Measurements from ENCODE around the gene BICRAL.
A peak's percentile ranks its signal among the peaks of the same experiment; 100 is the strongest.
"Not testable (repeated sequence)": the region's sequence is repeated elsewhere in the genome, so short reads cannot be mapped to it uniquely, and the experiment has no call there.

BICRAL gene, protein sequence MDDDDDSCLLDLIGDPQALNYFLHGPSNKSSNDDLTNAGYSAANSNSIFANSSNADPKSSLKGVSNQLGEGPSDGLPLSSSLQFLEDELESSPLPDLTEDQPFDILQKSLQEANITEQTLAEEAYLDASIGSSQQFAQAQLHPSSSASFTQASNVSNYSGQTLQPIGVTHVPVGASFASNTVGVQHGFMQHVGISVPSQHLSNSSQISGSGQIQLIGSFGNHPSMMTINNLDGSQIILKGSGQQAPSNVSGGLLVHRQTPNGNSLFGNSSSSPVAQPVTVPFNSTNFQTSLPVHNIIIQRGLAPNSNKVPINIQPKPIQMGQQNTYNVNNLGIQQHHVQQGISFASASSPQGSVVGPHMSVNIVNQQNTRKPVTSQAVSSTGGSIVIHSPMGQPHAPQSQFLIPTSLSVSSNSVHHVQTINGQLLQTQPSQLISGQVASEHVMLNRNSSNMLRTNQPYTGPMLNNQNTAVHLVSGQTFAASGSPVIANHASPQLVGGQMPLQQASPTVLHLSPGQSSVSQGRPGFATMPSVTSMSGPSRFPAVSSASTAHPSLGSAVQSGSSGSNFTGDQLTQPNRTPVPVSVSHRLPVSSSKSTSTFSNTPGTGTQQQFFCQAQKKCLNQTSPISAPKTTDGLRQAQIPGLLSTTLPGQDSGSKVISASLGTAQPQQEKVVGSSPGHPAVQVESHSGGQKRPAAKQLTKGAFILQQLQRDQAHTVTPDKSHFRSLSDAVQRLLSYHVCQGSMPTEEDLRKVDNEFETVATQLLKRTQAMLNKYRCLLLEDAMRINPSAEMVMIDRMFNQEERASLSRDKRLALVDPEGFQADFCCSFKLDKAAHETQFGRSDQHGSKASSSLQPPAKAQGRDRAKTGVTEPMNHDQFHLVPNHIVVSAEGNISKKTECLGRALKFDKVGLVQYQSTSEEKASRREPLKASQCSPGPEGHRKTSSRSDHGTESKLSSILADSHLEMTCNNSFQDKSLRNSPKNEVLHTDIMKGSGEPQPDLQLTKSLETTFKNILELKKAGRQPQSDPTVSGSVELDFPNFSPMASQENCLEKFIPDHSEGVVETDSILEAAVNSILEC

DNA sequence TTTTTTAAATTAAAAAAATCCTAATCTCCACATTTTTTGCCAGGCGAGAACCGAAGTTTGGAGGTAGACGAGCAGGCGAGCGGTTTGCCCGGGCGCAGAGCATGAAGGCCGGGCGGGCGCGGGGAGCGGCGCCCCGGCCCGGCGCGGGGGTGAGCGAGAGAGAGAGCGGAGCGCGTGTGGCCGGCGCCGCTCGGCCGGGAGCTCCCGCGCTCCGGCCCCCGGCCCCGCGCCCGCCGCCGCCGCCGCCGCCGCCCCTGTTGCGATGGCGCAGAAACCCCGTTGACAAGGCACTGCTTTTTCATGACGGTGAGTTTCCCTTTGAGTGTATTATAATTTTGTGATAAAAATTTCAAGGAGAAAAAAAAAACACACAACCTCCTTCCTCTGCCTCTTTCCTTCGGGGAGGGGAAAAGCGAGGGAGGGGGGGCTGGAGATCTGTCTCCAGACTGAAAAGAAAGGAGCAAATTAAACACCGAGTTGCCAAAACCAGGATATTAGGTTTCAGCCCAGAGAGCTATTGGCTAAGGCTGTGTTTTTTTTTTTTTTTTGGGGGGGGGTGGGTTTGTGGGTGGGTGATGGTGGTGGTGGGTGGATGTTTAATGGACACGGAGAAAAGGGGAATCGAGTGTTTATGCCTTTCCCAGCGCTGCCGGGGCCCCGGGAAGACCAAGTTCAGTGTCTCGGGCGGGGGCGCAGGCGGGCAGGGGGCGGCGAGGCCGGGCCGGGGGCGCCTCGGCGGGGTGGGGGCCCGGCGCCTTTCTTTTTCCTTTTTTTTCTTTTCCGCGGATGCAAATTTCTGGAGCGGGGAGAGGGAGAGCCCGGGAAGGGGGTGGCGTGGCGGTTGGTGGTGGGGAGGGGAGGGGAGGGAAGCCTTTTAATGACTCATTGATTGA is at the start of gene BICRAL:
Gene BICRAL, plus strand, starts transcription at position 257 of the 893 bp plus-strand sequence. CDS start 39,971 bp downstream, outside the sequence.
- peak; percentile 36 to 50 for DNase-seq (ENCODE audit: low read depth in 2 of 2, low spot score in 1 of 2)

DNA sequence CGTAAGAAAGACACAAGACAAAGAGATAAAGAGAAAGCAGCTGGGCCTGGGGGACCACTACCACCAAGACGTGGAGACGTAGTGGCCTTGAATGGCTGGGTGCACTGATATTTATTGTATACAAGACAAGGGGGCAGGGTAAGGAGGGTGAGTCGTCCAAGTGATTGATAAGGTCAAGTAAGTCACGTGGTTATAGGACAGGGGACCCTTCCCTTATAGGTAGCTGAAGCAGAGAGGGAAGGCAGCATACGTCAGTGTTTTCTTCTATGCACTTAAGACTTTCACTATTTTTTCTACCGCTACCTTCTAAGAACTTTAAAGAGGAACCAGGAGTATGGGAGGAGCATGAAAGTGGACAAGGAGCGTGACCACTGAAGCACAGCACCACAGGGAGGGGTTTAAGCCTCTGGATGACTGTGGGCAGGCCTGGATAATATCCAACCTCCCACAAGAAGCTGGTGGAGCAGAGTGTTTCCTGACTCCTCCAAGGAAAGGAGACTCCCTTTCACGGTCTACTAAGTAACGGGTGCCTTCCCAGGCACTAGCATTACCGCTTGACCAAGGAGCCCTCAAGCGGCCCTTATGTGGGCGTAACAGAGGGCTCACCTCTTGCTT is 47.9 kb upstream of the BICRAL start:
- DNase-seq (ENCODE audit: low read depth in 2 of 2, low spot score in 1 of 2) = not testable (repeated sequence)

DNA sequence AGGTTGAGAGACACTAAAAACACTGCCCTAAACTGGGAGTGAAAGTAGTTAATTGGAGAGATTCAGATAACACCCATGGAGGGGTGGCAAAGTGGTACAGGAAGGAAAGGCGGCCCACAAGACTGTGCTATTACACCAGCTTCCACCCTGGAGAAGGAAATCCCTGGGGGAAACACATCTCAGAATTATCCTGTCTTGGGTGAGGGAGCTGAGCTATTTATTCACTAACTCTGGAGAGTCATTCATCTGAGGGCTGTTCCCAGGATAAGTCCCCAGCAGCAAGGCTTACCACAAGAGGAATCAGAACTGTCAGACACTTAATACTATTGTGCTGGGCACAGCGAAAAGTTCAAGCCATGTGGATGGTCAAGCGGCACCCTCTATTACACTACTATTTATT is 45.9 kb upstream of the BICRAL start:
- no peak for DNase-seq (ENCODE audit: low read depth in 2 of 2, low spot score in 1 of 2)

DNA sequence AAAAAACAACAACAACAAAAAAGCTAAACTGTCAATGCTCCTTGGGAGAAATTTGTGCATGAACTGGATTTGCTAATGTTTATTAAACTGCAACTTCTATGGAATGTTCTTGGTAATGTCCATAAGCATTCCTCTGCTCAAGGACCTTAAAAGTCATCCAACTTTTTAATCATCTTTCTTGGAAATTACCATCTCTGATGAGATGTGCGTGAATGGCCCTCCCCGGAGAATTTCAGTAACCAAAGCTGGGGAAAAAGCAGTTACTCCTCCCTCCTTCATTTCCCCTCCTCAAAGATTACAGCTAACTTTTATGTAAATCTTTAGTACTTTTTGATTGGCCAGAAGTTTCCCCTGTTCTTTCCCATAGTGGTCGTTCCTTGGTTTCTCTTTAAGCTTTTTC is 41.1 kb upstream of the BICRAL start:
- no peak for DNase-seq (ENCODE audit: low read depth in 2 of 2, low spot score in 1 of 2)

DNA sequence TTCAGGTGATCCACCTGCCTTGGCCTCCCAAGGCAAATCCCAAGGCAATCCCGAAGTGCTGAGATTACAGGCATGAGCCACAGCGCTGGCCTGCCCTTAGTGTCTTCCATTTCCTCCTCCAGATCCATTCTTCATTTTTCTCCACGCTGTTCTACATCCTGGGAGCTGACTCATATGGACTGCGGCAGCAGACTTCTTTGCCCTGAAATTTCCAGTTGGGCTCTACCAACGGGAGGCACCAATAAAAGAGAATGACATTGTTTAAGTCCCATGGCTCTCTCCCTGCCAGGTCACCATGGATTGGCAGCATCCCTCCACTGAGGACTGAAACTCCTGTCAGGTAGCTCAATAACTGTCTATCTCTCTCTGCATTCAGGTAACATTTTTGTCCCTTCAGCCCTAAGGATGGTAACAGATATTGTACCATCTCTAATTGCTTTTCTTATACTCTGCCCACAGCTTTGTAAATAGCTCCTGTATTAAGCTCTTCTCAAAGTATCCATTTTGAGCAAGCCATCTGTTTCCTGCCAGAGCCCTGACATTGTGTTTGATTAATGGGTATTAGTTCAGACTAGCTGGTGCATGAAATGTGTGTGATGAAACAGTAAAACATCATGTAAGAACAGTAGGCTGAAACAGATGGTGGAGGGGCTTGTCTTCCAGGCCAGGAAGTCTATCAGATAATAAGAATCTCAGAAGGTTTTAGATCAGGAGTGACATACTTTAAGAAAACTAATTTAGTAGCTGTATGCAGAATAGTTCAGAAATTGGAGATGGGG is 39.5 kb upstream of the BICRAL start:
- no peak for DNase-seq (ENCODE audit: low read depth in 2 of 2, low spot score in 1 of 2)

DNA sequence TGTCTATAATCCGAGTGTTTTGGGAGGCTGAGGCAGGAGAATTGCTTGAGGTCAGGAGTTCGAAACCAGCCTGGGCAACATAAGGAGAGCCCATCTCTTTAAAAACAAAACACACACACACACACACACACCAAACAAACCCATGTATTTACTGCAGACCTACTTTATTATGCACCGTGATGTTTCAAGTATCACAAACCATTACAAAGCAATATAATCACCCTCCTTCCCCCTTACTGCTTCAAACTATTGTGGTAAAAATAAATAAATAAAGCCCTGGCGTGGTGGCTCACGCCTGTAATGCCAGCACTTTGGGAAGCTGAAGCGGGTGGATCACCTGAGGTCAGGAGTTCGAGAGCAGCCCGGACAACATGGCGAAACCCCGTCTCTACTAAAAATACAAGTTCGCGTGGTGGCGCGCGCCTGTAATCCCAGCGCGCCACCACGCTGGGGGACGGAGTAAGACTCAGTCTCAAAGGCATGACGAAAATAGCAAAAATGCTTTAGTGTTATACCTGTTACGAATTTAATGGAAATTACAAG is 37.4 kb upstream of the BICRAL start:
- DNase-seq (ENCODE audit: low read depth in 2 of 2, low spot score in 1 of 2) = no peak

DNA sequence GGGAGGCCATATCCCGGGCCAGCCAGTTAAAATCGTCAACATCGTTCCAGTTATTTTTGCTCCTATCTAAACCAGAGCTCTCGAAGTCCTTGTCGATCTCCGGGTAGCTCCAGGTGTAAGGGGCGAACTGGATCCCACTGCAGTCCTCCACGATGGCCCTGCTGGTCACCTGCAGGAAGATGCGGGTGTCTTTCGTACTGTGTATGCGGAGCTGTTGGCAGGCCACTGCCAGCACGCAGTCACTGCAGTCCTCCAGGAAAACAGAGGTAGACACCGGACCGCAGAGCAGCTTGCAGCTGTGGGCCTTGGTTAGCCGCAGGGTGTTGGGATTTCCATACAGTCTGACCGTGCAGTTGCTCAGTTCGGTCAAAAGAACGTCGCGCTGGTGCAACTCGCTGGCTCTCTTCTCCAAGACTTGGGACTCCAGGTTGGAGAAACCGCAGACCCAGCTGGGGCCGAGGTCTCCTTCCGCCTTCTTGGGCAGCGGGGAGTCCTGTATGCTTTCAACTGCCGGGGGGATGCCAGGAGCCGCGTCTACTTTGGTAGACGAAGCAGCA is 36.7 kb upstream of the BICRAL start:
- DNase-seq (ENCODE audit: low read depth in 2 of 2, low spot score in 1 of 2) = no peak

DNA sequence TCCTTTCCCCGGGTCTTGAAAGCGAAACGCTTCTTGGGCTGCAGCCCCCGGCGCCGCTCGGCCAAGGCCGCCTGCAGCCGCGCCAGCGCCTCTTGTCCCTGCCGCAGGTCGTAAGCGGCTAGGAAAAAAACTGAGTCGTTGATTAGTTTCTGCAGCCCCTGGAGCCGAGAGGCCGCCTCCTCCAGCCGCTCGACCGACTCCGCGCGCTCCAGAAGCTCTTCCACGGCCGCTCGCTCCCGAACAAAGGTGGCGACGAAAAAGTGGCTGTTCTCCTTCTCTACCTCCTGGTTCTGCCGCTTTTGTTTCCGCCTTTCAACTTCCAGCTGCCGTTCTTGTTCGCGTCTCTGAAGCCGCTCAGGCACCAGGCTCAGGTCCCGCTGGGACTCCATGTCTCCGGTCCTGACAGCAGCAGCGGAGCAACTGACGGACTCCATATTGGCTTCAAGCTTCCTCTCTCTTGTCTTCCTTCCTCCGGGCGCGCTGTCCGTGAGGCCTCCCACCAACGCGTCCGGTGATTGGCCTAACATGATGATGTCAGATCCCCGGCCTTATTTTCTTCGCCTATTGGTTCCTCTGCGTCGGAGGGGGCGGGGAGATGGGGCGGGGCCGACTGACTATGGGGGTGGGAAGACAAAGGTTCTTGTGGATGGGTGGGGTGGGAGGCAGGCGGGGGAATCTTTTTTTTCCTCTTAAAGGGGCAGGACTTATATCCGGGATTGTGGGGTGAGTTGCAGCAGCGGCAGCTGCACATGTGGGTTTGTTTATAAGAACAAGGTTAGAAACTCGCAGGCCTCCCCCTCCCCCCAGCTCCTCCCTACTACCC is 36.0 kb upstream of the BICRAL start, which contains the start of gene TBCC:
Gene TBCC, minus strand, starts transcription at position 464 of the 823 bp plus-strand sequence. Its CDS starts 30 bp downstream, at position 434.
- peak; percentile 80 to 85 for DNase-seq (ENCODE audit: low read depth in 2 of 2, low spot score in 1 of 2)

DNA sequence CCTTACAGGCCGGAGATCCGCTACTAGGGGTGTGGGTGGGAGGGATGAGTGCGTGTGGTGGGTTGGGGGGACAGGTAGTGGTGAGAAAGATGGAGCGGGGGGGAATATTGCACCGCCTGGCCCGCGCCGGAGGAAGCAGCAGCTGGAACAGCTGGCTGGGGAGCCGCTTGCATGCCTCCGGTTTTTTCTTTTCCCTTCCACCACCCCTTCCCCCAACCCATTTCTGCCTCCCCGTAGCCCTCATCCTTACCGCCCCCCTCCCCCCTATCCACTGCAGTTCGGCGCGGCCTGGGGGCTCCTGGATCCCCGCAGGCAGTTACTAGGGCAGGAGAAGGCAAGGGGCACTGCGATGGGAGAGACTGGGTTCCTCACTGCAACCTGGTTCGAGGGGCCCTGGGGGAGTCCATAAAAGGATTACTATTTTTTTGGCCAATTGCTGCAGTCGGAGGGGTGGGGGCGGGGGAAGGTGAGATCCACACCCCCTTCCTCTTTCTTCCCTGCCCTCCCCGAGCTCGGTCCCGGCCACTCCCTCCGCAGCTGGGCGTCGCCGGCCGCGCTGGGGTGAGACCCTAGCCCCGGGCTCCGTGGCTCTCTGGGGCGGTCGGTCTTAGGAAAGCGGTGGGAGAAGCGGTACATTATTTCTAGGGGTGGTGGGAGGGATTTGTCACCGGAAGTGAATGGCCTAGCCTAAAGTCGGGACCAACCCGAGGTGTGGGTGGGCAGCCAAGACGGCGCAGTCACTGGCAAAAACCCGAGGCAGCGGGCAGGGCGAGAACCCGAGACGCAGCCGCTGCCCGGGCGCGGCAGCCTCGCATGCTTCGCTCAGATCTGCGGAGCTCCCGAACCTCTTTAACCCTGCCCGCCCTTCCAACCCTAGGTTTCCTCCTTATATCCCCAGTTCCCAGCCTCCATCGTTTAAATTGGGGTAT is 35.1 kb upstream of the BICRAL start:
- DNase-seq (ENCODE audit: low read depth in 2 of 2, low spot score in 1 of 2) = peak; percentile 51 to 63

DNA sequence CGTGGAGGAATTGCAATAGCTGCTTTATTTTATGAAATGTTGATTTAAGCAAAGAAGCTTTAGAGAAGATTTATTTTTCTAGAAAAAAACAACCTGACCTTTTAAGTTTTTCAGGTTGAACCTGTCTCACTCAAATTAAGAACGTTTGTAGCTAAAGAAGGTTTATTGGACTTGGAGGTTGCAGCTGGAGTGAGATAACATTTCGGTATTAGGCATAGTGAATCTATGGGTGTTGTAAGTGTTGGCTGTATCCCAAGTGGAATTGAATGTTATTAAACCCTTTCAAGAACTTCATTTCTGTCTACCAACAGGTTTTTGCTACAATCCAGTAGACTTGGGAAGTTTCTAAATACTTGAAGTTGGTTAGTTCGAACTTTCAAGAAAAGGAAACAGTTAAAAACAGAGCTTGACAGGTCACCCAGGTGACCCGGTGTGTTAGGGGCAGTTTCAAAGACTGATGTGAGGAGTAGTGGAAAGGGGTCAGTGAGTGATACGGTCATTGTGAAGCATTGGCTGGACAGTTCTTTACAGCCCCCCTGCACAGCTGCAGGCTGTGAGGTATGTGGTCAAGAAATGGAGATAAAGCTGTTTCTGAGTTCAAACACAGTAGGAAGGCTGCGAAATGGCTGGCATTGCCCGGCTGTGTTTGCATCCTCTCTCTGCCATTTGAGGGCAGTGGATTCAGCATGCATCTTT is 33.5 kb upstream of the BICRAL start:
- no peak for DNase-seq (ENCODE audit: low read depth in 2 of 2, low spot score in 1 of 2)

DNA sequence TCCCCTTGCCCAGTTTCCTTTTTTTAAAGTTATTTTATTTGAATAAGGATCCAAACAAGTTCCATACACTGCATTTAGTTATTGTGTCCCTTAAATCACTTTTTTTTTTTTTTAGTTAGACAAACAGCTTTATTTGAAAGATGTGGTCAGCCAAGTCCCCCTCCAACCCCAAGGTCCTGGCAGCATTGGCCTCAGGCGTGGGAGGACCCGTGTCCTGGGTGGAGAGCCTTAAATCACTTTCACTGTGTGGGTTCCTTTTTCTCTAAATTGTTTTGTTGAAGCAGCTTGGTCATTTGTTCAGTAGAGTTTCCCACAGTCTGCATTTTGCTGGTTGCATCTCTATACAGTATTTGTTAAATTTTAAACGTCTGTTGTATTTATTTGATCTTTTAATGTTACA is 30.8 kb upstream of the BICRAL start:
- DNase-seq (ENCODE audit: low read depth in 2 of 2, low spot score in 1 of 2) = no peak

DNA sequence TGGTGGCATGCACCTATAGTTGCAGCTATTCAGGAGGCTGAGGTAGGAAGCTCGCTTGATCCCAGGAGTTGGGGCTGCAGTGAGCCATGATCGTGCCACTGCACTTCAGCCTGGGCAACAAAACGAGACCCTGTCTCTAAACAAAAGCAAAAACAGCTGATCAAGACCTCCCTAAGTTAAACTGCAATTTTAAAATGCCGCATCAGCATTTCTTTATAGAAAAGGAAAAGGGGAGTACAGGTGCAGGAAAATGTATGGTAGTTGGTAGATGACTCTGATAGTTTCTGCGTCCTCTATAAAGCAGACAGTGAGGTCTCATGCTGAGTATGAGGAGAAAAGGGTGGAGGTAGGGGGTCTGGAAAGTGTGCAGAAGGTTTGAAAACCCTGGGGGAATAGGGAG is 27.1 kb upstream of the BICRAL start:
- no peak for DNase-seq (ENCODE audit: low read depth in 2 of 2, low spot score in 1 of 2)

DNA sequence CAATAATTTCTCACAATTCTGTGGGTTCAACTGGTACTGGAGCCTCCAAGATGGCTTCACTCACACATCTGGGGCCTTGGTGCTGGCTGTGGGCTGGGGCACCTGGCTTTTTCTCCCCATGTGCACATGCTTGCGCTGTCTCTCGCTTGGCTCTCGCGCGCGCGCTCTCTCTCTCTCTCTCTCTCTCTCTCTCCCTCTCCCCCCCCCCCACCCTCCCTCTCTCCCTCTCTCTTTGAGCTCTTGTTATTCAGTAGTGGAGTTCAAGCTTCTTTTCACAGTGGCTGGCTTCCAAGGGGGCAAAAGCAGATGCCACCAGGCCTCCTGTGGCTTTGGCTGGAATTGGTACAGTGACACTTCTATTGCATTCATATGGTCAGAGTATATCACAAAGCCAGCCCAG is 25.1 kb upstream of the BICRAL start:
- no peak for DNase-seq (ENCODE audit: low read depth in 2 of 2, low spot score in 1 of 2)

DNA sequence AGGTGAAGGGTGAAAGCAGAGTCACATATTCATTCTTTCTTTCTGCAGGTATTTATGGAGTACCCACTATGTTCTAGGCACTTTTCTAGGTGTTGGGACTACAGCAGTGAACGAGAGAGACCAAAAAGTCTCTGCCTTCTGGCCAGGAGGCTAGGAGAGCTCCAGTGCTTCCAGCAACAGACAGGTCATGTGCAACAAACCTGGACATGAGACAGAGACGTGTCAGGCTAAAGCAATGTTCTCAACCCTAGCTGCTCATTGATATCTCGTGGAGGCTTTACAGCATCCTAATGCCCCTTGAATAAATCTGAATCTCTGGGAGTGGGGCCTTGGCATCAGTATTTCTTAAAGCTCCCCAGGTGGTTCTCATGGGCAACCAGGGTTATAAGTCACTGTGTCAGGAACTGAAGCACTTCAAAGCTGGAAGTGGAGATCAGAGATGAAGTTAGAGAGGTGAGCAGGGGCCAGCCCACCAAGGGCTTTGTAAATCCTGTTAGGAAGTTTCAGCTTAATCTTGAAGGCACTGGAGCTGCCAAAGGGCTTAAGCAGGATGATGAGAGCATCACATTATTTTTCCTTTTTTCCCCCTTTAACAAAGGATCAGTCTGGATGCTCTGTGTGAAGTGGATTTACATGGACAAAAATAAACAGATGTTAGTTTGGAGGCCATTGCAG is 23.0 kb upstream of the BICRAL start:
- no peak for DNase-seq (ENCODE audit: low read depth in 2 of 2, low spot score in 1 of 2)

DNA sequence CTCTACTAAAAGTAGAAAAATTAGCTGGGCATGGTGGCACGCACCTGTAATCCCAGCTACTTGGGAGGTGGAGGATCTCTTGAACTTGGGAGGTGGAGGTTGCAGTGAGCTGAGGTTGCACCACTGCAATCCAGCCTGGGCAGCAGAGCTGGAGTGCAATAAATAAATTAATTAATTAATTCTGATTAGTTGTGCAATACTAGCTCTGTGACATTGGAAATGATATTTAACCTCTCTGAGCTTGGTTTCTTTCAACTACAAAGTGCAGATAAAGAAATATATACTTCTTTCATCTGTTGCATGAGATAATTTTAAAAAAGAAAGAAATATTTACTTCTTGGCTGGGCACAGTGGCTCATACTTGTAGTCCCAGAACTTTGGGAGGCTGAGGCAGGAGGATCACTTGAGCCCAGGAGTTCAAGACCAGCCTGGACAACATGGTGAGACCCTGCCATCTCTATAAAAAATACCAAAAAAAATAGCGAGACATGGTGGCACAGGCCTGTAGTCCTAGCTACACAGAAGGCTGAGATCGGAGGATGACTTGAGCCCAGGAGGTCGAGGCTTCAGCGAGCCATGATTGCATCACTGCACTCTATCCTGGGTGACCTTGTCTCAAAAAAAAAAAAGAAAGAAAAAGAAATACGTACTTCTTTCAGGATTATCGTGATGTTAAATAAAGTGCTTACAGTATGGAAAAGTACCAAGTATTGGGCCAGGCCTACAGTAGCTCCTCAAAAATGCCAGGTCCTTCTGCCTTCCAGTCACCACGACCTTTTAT is 20.4 kb upstream of the BICRAL start:
- DNase-seq (ENCODE audit: low read depth in 2 of 2, low spot score in 1 of 2) = no peak
